Ectodermal cell (in vitro differentiated cells): ENCODE data around the gene COG2.
"Not testable (repeated sequence)": the region's sequence is repeated elsewhere in the genome, so short reads cannot be mapped to it uniquely, and the experiment has no call there.

Experiments
- H3K27ac ChIP-seq: 2 replicates; pipeline ENCODE4 v1.7.0; 2013; ENCODE audit warnings: mild to moderate bottlenecking, low read depth, low read length; ENCODE audit not compliant: insufficient read depth, poor library complexity, severe bottlenecking
- H3K27me3 ChIP-seq: 2 replicates; pipeline ENCODE4 v1.7.0; 2013; ENCODE audit warnings: mild to moderate bottlenecking, low read length; ENCODE audit not compliant: insufficient read depth, control insufficient read depth, poor library complexity, severe bottlenecking
- H3K36me3 ChIP-seq: one replicate; pipeline ENCODE4 v1.7.0; 2013; ENCODE audit warnings: low read length; ENCODE audit not compliant: control insufficient read depth, insufficient read depth
- H3K4me1 ChIP-seq: one replicate; pipeline ENCODE4 v1.7.0; 2013; ENCODE audit warnings: low read length; ENCODE audit not compliant: control insufficient read depth, insufficient read depth
- H3K4me3 ChIP-seq: 2 replicates; pipeline ENCODE4 v1.7.0; 2013; ENCODE audit warnings: low read depth, low read length, control low read depth; ENCODE audit not compliant: insufficient read depth
- H3K9me3 ChIP-seq: 2 replicates; pipeline ENCODE4 v1.7.0; 2013; ENCODE audit warnings: mild to moderate bottlenecking, low read length, moderate library complexity; ENCODE audit not compliant: control insufficient read depth
- WGBS, 2 experiments: methylation state at CpG; one replicate each; pipeline ENCODE4 v1.1.7; 2013; ENCODE audit warnings: missing lambda C conversion rate in 2 of 2; 5-methylcytosine and 5-hydroxymethylcytosine counted together

The COG2 gene

DNA sequence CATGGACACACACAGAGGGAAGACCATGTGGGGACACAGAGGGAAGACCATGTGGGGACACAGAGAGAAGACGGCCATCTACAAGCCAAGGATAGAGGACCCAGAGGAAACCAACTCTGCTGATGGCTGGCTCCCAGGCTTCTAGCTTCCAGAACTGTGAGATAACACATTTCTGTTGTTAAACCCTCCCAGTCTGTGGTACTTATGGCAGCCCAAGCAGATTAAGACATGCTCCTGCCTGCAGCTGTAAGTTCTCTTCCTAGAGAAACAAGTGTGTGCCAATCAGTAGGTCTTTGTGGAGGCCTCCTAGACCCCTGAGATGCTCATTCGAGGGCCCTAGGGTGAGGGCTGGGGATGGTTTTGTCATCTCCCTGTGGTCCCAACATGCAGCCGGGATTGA lies 69.0 kb downstream of the COG2 start:
- WGBS, 2 experiments = 92 to 94% methylated on average over 3 of the region's 3 CpGs
- H3K36me3 ChIP-seq = no peaks in the 10 kb centered on the region
- peaks cover 10% of the 10 kb centered on the region for H3K4me1 ChIP-seq
- H3K9me3 ChIP-seq = no peaks in the 10 kb centered on the region
- H3K27me3 ChIP-seq = no peaks in the 10 kb centered on the region
- H3K4me3 ChIP-seq = no peak overlapping the region
- no peak overlapping the region for H3K27ac ChIP-seq

DNA sequence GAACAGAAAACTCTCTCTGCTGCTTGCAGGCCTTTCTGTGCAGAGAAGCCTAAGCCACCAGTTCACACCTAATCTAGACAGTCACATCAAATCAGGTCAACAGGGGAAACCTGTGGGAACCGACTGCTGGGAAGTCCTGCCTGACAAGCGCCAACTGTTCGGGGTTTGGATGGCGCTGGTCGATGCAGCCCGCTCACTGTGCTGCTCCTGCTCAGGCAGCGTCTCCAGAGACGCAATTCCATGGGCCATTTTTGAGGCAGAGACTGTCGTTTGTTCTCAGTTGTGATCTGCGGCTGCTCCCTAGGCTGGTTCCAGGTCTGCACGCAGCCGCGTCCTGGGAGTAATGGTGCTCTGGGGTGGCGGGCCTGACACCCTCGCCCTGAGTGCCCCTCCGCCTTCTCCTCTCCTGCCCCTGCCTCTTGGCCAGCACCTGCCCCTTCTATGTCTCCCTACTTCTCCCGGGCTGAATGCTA lies 70.2 kb downstream of the COG2 start:
- 92 to 94% methylated on average over 17 of the region's 17 CpGs for WGBS, 2 experiments
- Histone ChIP-seq H3K9me3 (no peaks in the 10 kb centered on the region), H3K27ac (no peak overlapping the region), H3K27me3 (no peaks in the 10 kb centered on the region), H3K36me3 (no peaks in the 10 kb centered on the region), H3K4me3 (no peak overlapping the region), H3K4me1 (peaks cover 10% of the 10 kb centered on the region)

DNA sequence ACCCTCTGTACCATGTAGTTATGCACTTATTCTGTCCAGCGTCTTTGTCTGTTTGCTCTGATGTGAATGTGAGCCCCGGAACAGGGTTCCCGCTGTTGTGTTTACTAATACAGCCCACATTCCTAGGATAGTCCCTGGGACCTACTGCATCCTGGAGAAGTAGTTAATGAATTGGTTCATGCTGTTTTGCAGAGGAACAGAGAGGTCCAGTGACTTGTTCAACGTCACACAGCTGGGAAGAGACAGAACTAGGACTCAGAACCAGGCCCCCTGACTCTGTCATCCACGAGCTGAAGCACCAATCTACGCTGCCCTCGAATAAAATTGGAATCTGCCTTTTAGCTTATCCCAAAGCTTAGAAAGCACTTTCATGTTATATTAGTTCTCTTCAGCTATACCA lies 70.9 kb downstream of the COG2 start:
- no peaks in the 10 kb centered on the region for H3K9me3 ChIP-seq
- H3K36me3 ChIP-seq = no peaks in the 10 kb centered on the region
- H3K4me1 ChIP-seq = peaks cover 10% of the 10 kb centered on the region
- H3K27ac ChIP-seq = no peak overlapping the region
- 84 to 85% methylated on average over 7 of the region's 7 CpGs for WGBS, 2 experiments
- no peak overlapping the region for H3K4me3 ChIP-seq
- no peaks in the 10 kb centered on the region for H3K27me3 ChIP-seq

DNA sequence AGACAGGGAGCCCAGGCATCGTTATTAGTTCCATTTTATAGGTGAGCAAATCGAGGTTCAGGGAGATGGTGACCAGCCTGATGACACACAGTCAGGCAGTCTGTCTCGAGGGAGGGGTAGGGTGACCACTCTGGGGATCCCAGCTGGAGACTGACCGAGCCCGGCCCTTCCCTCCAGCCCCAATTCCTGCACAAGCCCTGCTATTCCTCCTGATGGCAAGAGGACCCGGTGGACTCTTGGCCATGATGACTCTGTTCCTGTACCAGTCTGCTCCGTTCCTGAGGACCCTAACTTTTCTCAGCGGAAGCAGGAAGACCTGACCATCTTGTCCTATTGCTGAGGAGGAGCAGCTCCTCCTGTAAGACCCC lies 71.2 kb downstream of the COG2 start:
- Histone ChIP-seq H3K9me3 (no peaks in the 10 kb centered on the region), H3K27ac (no peak overlapping the region), H3K4me3 (no peak overlapping the region)

DNA sequence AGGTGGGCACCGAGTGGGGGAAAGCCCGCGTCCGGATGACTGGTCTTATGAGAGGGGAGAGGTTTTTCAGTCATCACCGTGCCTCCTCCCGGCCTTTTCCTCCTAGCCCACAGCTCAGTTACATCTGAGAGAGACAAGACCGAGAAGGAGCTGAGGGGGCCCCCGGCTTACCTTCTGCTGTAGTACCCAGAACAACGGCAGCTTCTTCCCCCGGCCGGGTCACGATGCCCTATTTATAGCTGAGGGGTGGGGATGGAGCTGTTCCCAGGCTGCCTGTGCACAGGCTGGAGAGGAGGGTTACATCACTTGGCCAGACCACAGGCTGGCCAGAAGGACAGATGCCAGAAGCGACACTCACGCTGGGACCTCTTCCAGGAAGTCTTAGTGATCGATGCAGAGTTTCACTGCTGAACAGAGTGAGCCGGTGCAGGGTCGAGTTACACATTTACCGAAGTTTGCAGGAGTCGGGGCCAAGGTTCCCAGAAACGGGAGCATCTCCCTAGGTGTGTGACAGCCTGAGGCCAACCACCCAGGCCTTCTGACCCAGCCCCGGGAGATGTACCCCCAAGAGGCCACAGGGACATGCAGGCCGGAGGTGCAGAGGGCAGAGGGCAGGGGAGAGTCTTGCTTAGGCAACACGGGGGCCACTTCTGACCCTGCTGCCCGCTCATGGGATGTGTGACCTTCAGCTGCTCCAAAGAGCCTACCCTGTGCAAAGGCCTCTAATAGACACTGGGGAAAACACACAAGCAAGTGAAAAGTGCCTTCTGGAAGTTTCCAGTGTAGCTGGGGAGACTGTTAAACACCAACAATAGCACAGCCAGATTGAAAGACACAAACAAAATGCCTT lies 71.9 kb downstream of the COG2 start, which contains the start of gene AGT:
Gene AGT, minus strand, starts transcription at position 208 of the 850 bp plus-strand sequence. CDS start 3,299 bp downstream, outside the sequence.
- no peak within 1 kb of the TSS for H3K4me3 ChIP-seq
- H3K36me3 ChIP-seq = no peaks in the 10 kb centered on the region
- peaks cover 10% of the 10 kb centered on the region for H3K4me1 ChIP-seq
- 72% methylated on average over 24 of the region's 24 CpGs for WGBS, 2 experiments
- H3K27me3 ChIP-seq = no peaks in the 10 kb centered on the region
- H3K27ac ChIP-seq = no peak within 1 kb of the TSS
- no peaks in the 10 kb centered on the region for H3K9me3 ChIP-seq

More for the DNA sequence above, 71.2 kb downstream of the COG2 start:
- 92 to 94% methylated on average over 8 of the region's 8 CpGs for WGBS, 2 experiments
- no peaks in the 10 kb centered on the region for H3K27me3 ChIP-seq
- H3K36me3 ChIP-seq = no peaks in the 10 kb centered on the region
- peaks cover 10% of the 10 kb centered on the region for H3K4me1 ChIP-seq

DNA sequence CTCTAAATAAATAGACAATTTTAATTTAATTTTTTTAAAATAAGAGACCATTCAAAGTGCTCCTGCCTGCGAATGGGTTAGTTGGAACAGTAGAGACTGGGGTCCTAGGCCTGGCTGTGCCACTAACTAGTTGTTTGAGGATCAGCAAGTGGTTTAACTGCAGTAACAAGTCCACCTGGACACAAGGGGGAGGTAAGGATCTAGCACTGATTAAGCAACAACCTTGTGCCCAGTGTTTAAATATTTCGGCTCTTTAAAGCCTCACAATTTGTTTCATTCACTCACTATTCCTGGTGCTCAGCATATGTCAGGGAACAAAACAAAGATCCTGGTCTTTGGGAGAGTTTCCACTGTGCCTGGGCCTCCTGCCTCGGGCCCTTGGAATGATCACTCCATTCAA lies 73.2 kb downstream of the COG2 start:
- Histone ChIP-seq H3K4me3 (no peak overlapping the region), H3K27me3 (no peaks in the 10 kb centered on the region), H3K9me3 (no peaks in the 10 kb centered on the region), H3K27ac (no peak overlapping the region), H3K36me3 (no peaks in the 10 kb centered on the region), H3K4me1 (peaks cover 10% of the 10 kb centered on the region)
- 94 to 95% methylated on average over 3 of the region's 3 CpGs for WGBS, 2 experiments

DNA sequence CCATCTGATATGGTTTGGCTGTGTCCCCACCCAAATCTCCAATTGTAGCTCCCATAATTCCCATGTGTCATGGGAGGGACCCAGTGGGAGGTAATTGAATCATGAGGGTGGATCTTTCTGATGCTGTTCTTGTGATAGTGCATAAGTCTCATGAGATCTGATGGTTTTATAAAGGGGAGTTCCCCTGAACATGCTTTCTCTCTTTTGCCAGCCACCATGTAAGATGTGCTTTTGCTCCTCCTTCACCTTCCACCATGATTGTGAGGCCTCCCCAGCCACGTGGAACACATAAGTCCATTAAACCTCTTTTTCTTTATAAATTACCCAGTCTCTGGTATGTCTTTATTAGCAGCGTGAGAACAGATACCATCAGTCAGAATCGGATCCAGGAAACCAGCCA lies 74.2 kb downstream of the COG2 start:
- not testable (repeated sequence) for H3K36me3 ChIP-seq, H3K4me3 ChIP-seq, H3K27ac ChIP-seq, H3K9me3 ChIP-seq, H3K4me1 ChIP-seq, H3K27me3 ChIP-seq
- 74 to 76% methylated on average over 3 of the region's 3 CpGs for WGBS, 2 experiments

DNA sequence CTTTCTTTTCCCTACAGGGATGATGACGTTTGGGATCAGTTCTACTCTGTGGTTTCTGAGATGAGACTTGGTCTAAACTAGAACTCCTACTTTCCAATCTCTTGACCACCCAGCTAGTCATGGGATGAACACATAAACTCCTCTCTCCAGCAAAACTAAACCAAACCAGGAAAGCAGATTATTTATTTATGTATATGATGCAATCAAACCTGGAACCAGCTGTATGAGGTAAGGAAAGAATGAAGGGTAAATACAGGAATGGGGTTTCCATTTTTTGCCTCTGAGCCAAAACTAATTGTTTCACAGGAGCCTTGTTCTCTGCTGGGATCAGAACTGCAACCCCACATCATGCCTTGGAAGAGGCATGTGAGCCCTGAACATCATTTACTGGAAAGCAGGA lies 75.0 kb downstream of the COG2 start:
- 89 to 100% methylated on average over 1 of the region's 1 CpG for WGBS, 2 experiments
- peaks cover 10% of the 10 kb centered on the region for H3K4me1 ChIP-seq

DNA sequence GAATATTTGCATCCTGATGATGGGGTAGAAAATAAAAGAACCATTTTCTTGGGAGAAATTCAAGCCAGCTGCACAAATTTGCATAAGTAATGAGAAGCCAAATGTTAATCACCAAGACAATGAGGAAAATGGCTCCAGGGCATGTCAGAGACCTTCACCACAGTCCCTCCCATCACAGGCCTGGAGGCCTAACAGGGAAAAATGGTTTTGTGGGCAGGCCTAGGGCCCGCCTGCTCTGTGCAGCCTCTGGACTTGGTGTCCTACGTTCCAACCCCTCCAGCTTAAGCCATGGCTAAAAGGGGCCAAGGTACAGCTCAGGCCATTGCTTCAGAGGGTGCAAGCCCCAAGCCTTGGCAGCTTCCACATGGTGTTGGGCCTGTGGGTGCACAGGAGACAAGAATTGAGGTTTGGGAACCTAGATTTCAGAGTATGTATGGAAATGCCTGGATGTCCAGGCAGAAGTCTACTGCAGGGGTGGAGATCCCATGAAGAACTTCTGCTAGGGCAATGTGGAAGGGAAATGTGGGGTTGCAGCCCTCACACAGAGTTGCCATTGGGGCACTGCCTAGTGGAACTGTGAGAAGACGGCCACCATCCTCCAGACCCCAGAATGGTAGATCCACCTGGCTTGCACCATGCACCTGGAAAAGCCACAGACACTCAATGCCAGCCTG lies 79.7 kb downstream of the COG2 start:
- H3K4me1 ChIP-seq, H3K27me3 ChIP-seq, H3K27ac ChIP-seq, H3K9me3 ChIP-seq, H3K4me3 ChIP-seq, H3K36me3 ChIP-seq: not testable (repeated sequence)
- 90 to 93% methylated on average over 3 of the region's 3 CpGs for WGBS, 2 experiments

More for the DNA sequence above, 75.0 kb downstream of the COG2 start:
- Histone ChIP-seq H3K27me3 (no peaks in the 10 kb centered on the region), H3K36me3 (no peaks in the 10 kb centered on the region), H3K27ac (no peak overlapping the region), H3K9me3 (no peaks in the 10 kb centered on the region), H3K4me3 (no peak overlapping the region)

DNA sequence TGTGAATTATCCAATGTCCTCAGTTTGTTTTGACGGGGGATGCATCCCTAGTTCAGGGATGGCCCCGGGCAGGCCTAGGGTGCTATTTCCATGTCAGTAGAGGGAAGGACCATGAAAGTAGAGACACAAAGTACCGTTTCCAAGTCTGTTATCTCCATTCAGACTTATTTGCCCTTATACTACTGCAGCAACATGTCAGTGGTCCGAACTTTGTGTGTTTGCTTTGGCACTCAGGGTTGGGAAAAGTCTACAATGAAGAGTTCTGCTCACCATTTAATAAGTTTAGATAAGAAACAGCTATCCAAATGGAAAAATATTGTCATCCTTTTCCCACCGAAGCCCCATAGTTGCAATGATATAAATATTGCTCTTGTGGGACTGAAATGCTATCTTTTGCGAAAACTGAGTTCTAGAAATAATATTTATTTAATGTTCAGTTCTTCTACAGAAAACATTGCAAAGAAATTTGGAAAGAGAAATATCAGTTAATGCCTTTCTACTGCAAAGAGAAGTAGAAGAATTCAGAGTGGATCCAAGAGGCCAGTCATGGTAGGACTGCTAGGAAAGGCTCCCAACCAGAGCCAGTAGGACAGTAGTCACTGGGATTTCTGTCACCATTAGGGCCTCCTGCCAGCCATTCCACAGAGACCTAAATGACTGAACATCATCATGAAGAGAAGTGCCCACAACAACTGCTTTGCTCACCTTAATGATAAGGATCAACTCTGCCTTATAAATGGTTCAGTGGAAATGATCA lies 83.2 kb downstream of the COG2 start:
- Histone ChIP-seq H3K9me3 (no peaks in the 10 kb centered on the region), H3K4me3 (no peak overlapping the region), H3K27me3 (no peaks in the 10 kb centered on the region), H3K4me1 (peaks cover 6% of the 10 kb centered on the region), H3K36me3 (no peaks in the 10 kb centered on the region), H3K27ac (no peak overlapping the region)
- WGBS, 2 experiments = 93 to 96% methylated on average over 4 to 6 of the region's 6 CpGs
